Osteoblast (primary cell): Measurements from ENCODE around the gene MYCL. TPM values are rescaled to one million over a fixed set of nuclear protein-coding genes. Genes with fewer than 3 reads are reported as not detected.

Experiments
- DNase-seq: peaks from one replicate; pipeline ENCODE4 v3.0.0; 2011; ENCODE audit warnings: low spot score, mixed read lengths; ENCODE audit not compliant: insufficient read length; ENCODE audit errors: missing footprints
- H2AFZ ChIP-seq: 2 replicates; pipeline ENCODE4 v1.6.0; 2011; ENCODE audit warnings: mild to moderate bottlenecking, low read length
- H3K27ac ChIP-seq: 2 replicates; pipeline ENCODE4 v1.5.1; 2011; ENCODE audit warnings: mild to moderate bottlenecking, low read depth, low read length, moderate library complexity
- H3K27me3 ChIP-seq: 2 replicates; pipeline ENCODE4 v1.6.0; 2012; ENCODE audit warnings: mild to moderate bottlenecking, control low read depth, inconsistent platforms, low read length, moderate library complexity; ENCODE audit not compliant: insufficient read depth
- H3K36me3 ChIP-seq: 2 replicates; pipeline ENCODE4 v1.5.1; 2011; ENCODE audit warnings: mild to moderate bottlenecking, low read length, control low read depth, moderate library complexity; ENCODE audit not compliant: insufficient read depth
- H3K4me1 ChIP-seq: 2 replicates; pipeline ENCODE4 v1.5.1; 2011; ENCODE audit warnings: mild to moderate bottlenecking, low read length, control low read depth, moderate library complexity; ENCODE audit not compliant: insufficient read depth
- H3K4me2 ChIP-seq: 2 replicates; pipeline ENCODE4 v1.6.0; 2011; ENCODE audit warnings: mild to moderate bottlenecking, low read length; ENCODE audit not compliant: insufficient read depth
- H3K4me3 ChIP-seq: fragments of 200-600 bp; sonication (generic); 3 replicates; pipeline ENCODE4 v1.5.1; 2012; ENCODE audit warnings: mild to moderate bottlenecking, low read length, inconsistent platforms; ENCODE audit not compliant: insufficient read depth
- H3K79me2 ChIP-seq: 2 replicates; pipeline ENCODE4 v1.6.0; 2012; ENCODE audit warnings: mild to moderate bottlenecking, low read length, control low read depth, inconsistent platforms; ENCODE audit not compliant: insufficient read depth
- H3K9me3 ChIP-seq: 2 replicates; pipeline ENCODE4 v1.5.1; 2011; ENCODE audit warnings: low read depth, low read length, control low read depth
- H4K20me1 ChIP-seq: 2 replicates; pipeline ENCODE4 v1.6.0; 2012; ENCODE audit warnings: mild to moderate bottlenecking, low read length, control low read depth; ENCODE audit not compliant: insufficient read depth
- CTCF ChIP-seq: IDR thresholded peaks from 2 replicates; pipeline ENCODE4 v1.5.1; 2011; ENCODE audit warnings: mild to moderate bottlenecking, low read depth, low read length, moderate library complexity; ENCODE audit errors: extremely low read depth
- total RNA-seq: library from RNA; depleted of rRNA; stranded (reverse); fragments of >200 nt; gene quantifications from 2 replicates; pipeline ENCODE4 v1.2.3, GENCODE V29; 2012

Gene MYCL
- total RNA-seq, 1 donor, result 0.72 TPM

GRCh38 chr1:39928809-39929587 is 27.3 kb upstream of the MYCL start:
- no peaks in the 10 kb centered on the region for H3K79me2 ChIP-seq
- no peak for TF ChIP-seq CTCF
- no peak overlapping the region for H3K4me2 ChIP-seq
- H2AFZ ChIP-seq, result no peak overlapping the region
- H3K9me3 ChIP-seq, result no peaks in the 10 kb centered on the region
- H3K36me3 ChIP-seq, result no peaks in the 10 kb centered on the region
- no peak overlapping the region for H3K4me3 ChIP-seq
- no peaks in the 10 kb centered on the region for H4K20me1 ChIP-seq
- DNase-seq, result no peak
- no peak overlapping the region for H3K27ac ChIP-seq
- H3K27me3 ChIP-seq, result no peaks in the 10 kb centered on the region
- peaks cover 9% of the 10 kb centered on the region for H3K4me1 ChIP-seq

- no peak for DNase-seq
- no peaks in the 10 kb centered on the region for H3K9me3 ChIP-seq
- H3K27ac ChIP-seq, result no peak overlapping the region
- no peaks in the 10 kb centered on the region for H4K20me1 ChIP-seq
- no peak overlapping the region for H3K4me3 ChIP-seq
- H2AFZ ChIP-seq, result peak overlapping the region; percentile 50
- no peak overlapping the region for H3K4me2 ChIP-seq
- H3K27me3 ChIP-seq, result no peaks in the 10 kb centered on the region
- H3K79me2 ChIP-seq, result no peaks in the 10 kb centered on the region
- peaks cover 3% of the 10 kb centered on the region for H3K4me1 ChIP-seq
- H3K36me3 ChIP-seq, result no peaks in the 10 kb centered on the region
- no peak for TF ChIP-seq CTCF
These were observed 25.8 kb upstream of the MYCL start for GRCh38 chr1:39927538-39927937.

GRCh38 chr1:39926820-39927219 is 25.1 kb upstream of the MYCL start:
- H3K9me3 ChIP-seq, result no peaks in the 10 kb centered on the region
- peaks cover 3% of the 10 kb centered on the region for H3K4me1 ChIP-seq
- H3K4me2 ChIP-seq, result no peak overlapping the region
- TF ChIP-seq CTCF, result no peak
- no peaks in the 10 kb centered on the region for H3K36me3 ChIP-seq
- DNase-seq, result no peak
- no peak overlapping the region for H2AFZ ChIP-seq
- no peaks in the 10 kb centered on the region for H3K27me3 ChIP-seq
- H4K20me1 ChIP-seq, result no peaks in the 10 kb centered on the region
- no peaks in the 10 kb centered on the region for H3K79me2 ChIP-seq
- H3K4me3 ChIP-seq, result no peak overlapping the region
- H3K27ac ChIP-seq, result no peak overlapping the region

GRCh38 chr1:39926343-39926793 is 24.7 kb upstream of the MYCL start:
- Histone ChIP-seq H3K4me2 (no peak overlapping the region), H3K79me2 (no peaks in the 10 kb centered on the region), H2AFZ (no peak overlapping the region), H3K27ac (no peak overlapping the region), H3K27me3 (no peaks in the 10 kb centered on the region), H3K4me1 (peaks cover 3% of the 10 kb centered on the region), H4K20me1 (no peaks in the 10 kb centered on the region), H3K4me3 (no peak overlapping the region), H3K36me3 (no peaks in the 10 kb centered on the region), H3K9me3 (no peaks in the 10 kb centered on the region)
- DNase-seq, result no peak
- no peak for TF ChIP-seq CTCF
